ENCODE measurements around the gene TMEM169. TPM values are rescaled to one million over a fixed set of nuclear protein-coding genes. Genes with fewer than 3 reads are reported as not detected.

TMEM169 gene
- total RNA-seq, 4 donors from 2014 or later: 0.09 to 0.29 (median 0.19) TPM; not detected in 1

GRCh38 chr2:216039918-216040317, 41.8 kb upstream of the TMEM169 start:
- intact Hi-C loops (cut with DNase I): no loop called here
- no peaks in the 10 kb centered on the region for H3K4me1 ChIP-seq
- H3K4me3 ChIP-seq: no peak overlapping the region
- no peaks in the 10 kb centered on the region for H3K27me3 ChIP-seq
- no peak overlapping the region for H3K27ac ChIP-seq
- H3K9me3 ChIP-seq: no peaks in the 10 kb centered on the region
- peaks cover 0 to 71% (median 0%) of the 10 kb centered on the region in 3 donors for H3K36me3 ChIP-seq
- TF ChIP-seq CTCF (IDR thresholded peaks at IDR 0.05) (no peak), POLR2A (IDR thresholded peaks at IDR 0.05) (no peak)
- no peak for DNase-seq
- 85 to 87% methylated on average over 3 of the region's 3 CpGs for WGBS, 2 donors

GRCh38 chr2:216041438-216041837, 40.3 kb upstream of the TMEM169 start:
- DNase-seq: no peak
- H3K9me3 ChIP-seq: no peaks in the 10 kb centered on the region
- peaks cover 0 to 68% (median 0%) of the 10 kb centered on the region in 3 donors for H3K36me3 ChIP-seq
- intact Hi-C loops (cut with DNase I): no loop called here
- H3K27ac ChIP-seq: no peak overlapping the region
- no peaks in the 10 kb centered on the region for H3K27me3 ChIP-seq
- TF ChIP-seq POLR2A (IDR thresholded peaks at IDR 0.05) (no peak), CTCF (IDR thresholded peaks at IDR 0.05) (no peak)
- H3K4me3 ChIP-seq: no peak overlapping the region
- H3K4me1 ChIP-seq: no peaks in the 10 kb centered on the region
- 92 to 96% methylated on average over 2 of the region's 2 CpGs for WGBS, 2 donors

GRCh38 chr2:216043949-216044348, 37.8 kb upstream of the TMEM169 start:
- no peak for DNase-seq
- intact Hi-C loops (cut with DNase I): no loop called here
- H3K36me3 ChIP-seq: peaks cover 0 to 59% (median 0%) of the 10 kb centered on the region in 3 donors
- H3K9me3 ChIP-seq: no peaks in the 10 kb centered on the region
- WGBS, 2 donors: 83 to 87% methylated on average over 5 of the region's 5 CpGs
- TF ChIP-seq POLR2A (IDR thresholded peaks at IDR 0.05) (no peak), CTCF (IDR thresholded peaks at IDR 0.05) (no peak)
- no peak overlapping the region for H3K27ac ChIP-seq
- no peaks in the 10 kb centered on the region for H3K27me3 ChIP-seq
- H3K4me3 ChIP-seq: no peak overlapping the region
- no peaks in the 10 kb centered on the region for H3K4me1 ChIP-seq

- no peaks in the 10 kb centered on the region for H3K9me3 ChIP-seq
- TF ChIP-seq POLR2A (IDR thresholded peaks at IDR 0.05): no peak
- no peak for TF ChIP-seq CTCF (IDR thresholded peaks at IDR 0.05)
- WGBS, 2 donors: 74 to 82% methylated on average over 5 of the region's 5 CpGs
- H3K27me3 ChIP-seq: no peaks in the 10 kb centered on the region
- H3K4me3 ChIP-seq: no peak overlapping the region
- no peaks in the 10 kb centered on the region for H3K4me1 ChIP-seq
- no peak overlapping the region for H3K27ac ChIP-seq
- intact Hi-C loops (cut with DNase I): no loop called here
- peaks cover 0 to 52% (median 0%) of the 10 kb centered on the region in 3 donors for H3K36me3 ChIP-seq
- no peak for DNase-seq
Observed at GRCh38 chr2:216044883-216045486, 36.7 kb upstream of the TMEM169 start.

- no peak for DNase-seq
- Histone ChIP-seq H3K36me3 (peaks cover 0 to 35% (median 0%) of the 10 kb centered on the region in 3 donors), H3K9me3 (no peaks in the 10 kb centered on the region), H3K4me1 (no peaks in the 10 kb centered on the region), H3K27ac (no peak overlapping the region), H3K4me3 (no peak overlapping the region), H3K27me3 (no peaks in the 10 kb centered on the region)
- 86 to 87% methylated on average over 2 of the region's 2 CpGs for WGBS, 2 donors
- TF ChIP-seq CTCF (IDR thresholded peaks at IDR 0.05) (no peak), POLR2A (IDR thresholded peaks at IDR 0.05) (no peak)
- intact Hi-C loops (cut with DNase I): no loop called here
Observed at GRCh38 chr2:216047397-216047796, 34.3 kb upstream of the TMEM169 start.

Measured in esophagus squamous epithelium (tissue), 5 donors.